ENCODE measurements around the gene HEATR5B.

DNA sequence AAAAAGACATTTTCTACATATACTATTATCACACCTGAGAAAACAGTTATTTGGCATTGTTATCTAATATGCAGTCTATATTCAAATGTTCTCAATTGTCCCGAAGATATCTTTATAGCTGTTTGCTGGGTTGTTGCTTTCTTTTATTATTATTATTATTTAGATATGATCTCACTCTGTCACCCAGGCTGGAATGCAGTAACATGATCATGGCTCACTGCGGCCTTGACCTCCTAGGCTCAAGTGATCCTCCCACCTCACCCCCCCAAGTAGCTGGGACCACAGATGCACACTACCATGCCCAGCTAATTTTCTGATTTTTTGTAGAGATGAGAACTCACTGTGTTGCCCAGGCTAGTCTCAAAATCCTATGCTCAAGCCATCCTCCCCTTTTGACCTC is 20.0 kb upstream of the HEATR5B start:
- TF ChIP-seq CTCF (IDR thresholded peaks at IDR 0.05; ENCODE audit: insufficient read depth, low read length, poor library complexity, severe bottlenecking) (no peak), EZH2phosphoT487 (conservative IDR thresholded peaks at IDR 0.05; ENCODE audit: low read length) (no peak)
